Measurements from ENCODE around the gene LRRN4CL. TPM values are rescaled to one million over a fixed set of nuclear protein-coding genes. Genes with fewer than 3 reads are reported as not detected.

LRRN4CL gene
- total and polyA plus RNA-seq, 9 of the 15 experiments (the other 6 are each of a cell fraction or from before 2014, with no cell fraction given): 0.03 to 0.11 (median 0.05) TPM; not detected in 4

DNA sequence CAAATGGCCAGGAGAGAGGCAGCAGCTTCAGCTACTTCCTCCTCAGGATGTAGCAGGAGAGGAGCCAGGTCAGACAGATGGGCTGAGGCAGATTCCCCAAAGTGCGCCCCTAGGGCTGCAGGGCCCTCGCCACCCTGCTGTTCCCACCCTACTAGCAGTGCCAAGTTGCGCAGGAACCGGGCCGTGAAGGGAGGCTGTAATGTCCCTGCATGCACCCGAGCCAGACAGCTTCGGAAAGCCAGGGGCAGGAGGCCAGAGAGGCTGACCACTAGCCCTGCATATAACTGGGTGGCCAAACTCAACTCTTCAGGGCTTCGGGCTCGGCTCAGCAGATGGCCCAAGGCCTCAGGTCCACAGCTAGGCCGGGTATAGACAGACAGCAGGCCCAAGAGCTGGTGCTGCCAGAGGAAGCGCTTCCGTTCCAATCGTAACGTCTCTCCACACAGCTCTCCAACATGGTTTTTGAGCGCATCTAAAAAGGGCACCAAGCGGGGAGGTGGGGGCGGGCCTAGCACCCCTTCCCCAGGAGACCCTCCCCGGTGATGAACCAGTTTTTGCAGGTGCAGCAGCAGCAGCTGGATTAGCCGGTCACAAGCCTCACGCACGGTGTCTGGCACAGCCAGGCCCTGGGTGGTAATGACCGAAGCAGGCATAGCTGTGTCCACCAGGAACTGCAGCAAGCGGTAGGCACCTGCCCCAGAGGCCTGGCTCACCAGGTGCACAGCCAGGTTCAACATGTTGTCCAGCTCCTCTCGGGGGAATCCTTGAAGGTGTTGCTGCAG lies 41.0 kb downstream of the LRRN4CL start:
- H3K9me3 ChIP-seq (replicated peaks; ENCODE audit: control insufficient read depth, insufficient read depth, low read depth, low read length): no peaks in the 10 kb centered on the region
- ATAC-seq (no peak), FAIRE-seq (no peak), DNase-seq (ENCODE audit: extremely low read depth in 1 of 4, low spot score in 3 of 4) (no peak)
- H3K27me3 ChIP-seq (ENCODE audit: control insufficient read depth in 2 of 2, insufficient read depth in 2 of 2, low read length in 2 of 2): no peaks in the 10 kb centered on the region
- no peak overlapping the region for H3K27ac ChIP-seq (ENCODE audit: extremely low read depth, low read depth, low read length)
- TF ChIP-seq, protein P1, sequence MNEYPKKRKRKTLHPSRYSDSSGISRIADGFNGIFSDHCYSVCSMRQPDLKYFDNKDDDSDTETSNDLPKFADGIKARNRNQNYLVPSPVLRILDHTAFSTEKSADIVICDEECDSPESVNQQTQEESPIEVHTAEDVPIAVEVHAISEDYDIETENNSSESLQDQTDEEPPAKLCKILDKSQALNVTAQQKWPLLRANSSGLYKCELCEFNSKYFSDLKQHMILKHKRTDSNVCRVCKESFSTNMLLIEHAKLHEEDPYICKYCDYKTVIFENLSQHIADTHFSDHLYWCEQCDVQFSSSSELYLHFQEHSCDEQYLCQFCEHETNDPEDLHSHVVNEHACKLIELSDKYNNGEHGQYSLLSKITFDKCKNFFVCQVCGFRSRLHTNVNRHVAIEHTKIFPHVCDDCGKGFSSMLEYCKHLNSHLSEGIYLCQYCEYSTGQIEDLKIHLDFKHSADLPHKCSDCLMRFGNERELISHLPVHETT (CRISPR knock-in tag; conservative IDR thresholded peaks at IDR 0.05 in 1 of 2, IDR thresholded peaks at IDR 0.05 in 1 of 2): no peak
- peak; percentile 49 for TF ChIP-seq RBFOX2 (IDR thresholded peaks at IDR 0.05; ENCODE audit: low read depth, low read length)
- 0 out of 2 replicates have a peak, but pooled peaks have one; percentile 35 for TF ChIP-seq POLR2G (IDR thresholded peaks at IDR 0.05; ENCODE audit: low read depth, low read length)
- no peak for TF ChIP-seq NCOA1 (IDR thresholded peaks at IDR 0.05; ENCODE audit: low read depth)
- TF ChIP-seq TGIF2 (CRISPR knock-in tag; IDR thresholded peaks at IDR 0.05): no peak
- TF ChIP-seq, protein P2, sequence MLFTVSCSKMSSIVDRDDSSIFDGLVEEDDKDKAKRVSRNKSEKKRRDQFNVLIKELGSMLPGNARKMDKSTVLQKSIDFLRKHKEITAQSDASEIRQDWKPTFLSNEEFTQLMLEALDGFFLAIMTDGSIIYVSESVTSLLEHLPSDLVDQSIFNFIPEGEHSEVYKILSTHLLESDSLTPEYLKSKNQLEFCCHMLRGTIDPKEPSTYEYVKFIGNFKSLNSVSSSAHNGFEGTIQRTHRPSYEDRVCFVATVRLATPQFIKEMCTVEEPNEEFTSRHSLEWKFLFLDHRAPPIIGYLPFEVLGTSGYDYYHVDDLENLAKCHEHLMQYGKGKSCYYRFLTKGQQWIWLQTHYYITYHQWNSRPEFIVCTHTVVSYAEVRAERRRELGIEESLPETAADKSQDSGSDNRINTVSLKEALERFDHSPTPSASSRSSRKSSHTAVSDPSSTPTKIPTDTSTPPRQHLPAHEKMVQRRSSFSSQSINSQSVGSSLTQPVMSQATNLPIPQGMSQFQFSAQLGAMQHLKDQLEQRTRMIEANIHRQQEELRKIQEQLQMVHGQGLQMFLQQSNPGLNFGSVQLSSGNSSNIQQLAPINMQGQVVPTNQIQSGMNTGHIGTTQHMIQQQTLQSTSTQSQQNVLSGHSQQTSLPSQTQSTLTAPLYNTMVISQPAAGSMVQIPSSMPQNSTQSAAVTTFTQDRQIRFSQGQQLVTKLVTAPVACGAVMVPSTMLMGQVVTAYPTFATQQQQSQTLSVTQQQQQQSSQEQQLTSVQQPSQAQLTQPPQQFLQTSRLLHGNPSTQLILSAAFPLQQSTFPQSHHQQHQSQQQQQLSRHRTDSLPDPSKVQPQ (CRISPR knock-in tag; IDR thresholded peaks at IDR 0.05; ENCODE audit: borderline replicate concordance): no peak
- no peak for TF ChIP-seq POLR3A (IDR thresholded peaks at IDR 0.05; ENCODE audit: borderline replicate concordance, extremely low read depth, insufficient read depth, insufficient read length)
- peaks cover 65% of the 10 kb centered on the region for H3K79me2 ChIP-seq (ENCODE audit: control insufficient read depth, insufficient read depth, low read length)
- H3K4me2 ChIP-seq (ENCODE audit: insufficient read depth, low read length): no peak overlapping the region
- peaks cover 15 to 43% of the 10 kb centered on the region in 2 experiments for H3K4me1 ChIP-seq (replicated peaks in 1 of 2; ENCODE audit: control insufficient read depth in 2 of 2, insufficient read depth in 2 of 2, low read length in 2 of 2)
- intact Hi-C loops (cut with micrococcal nuclease): no loop called here
- CTCF ChIA-PET (ENCODE audit: low intra/inter-chr PET ratio): no interaction called here
- POLR2A ChIA-PET: interaction anchor here (0.6 to 2.8 kb wide), 11 partner anchors 9 to 1042 kb away, joined by 3 to 40 read pairs (median 3); partner anchors contain the start of genes C11orf98, CSKMT, LBHD1 and TUT1
- H4K20me1 ChIP-seq (replicated peaks; ENCODE audit: control insufficient read depth, insufficient read depth, low read length): peaks cover 20% of the 10 kb centered on the region
- in situ Hi-C loops (cut with MboI): no loop called here
- WGBS (ENCODE audit: insufficient coverage, low coverage, missing lambda C conversion rate): 92% methylated on average over 21 of the region's 24 CpGs
- BruUV-seq (replicated peaks): no TSS peak
- H3K9me1 ChIP-seq (ENCODE audit: control insufficient read depth, insufficient read depth, low read length): no peaks in the 10 kb centered on the region
- H2AFZ ChIP-seq (ENCODE audit: low read depth, low read length): no peak overlapping the region
- no peak overlapping the region for H3K4me3 ChIP-seq
- H3K36me3 ChIP-seq (ENCODE audit: control insufficient read depth, insufficient read depth, low read length): peaks cover 63% of the 10 kb centered on the region
- peak overlapping the region in 1 of 2 experiments; percentile 85; a peak in 2 of 4 replicates for H3K9ac ChIP-seq (ENCODE audit: insufficient read depth in 1 of 2, low read depth in 2 of 2, low read length in 2 of 2)

Measured in K562 (cell line).